OCI-LY1 (cell line): ENCODE data around the gene CPN1.

Experiments
- H2AFZ ChIP-seq: fragments of 200-600 bp; sonication (generic), shearing (Covaris generic); 2 replicates; pipeline ENCODE4 v1.6.0; 2014; ENCODE audit warnings: antibody characterized with exemption, mild to moderate bottlenecking, low read length
- H3F3A ChIP-seq: fragments of 200-600 bp; sonication (generic), shearing (Covaris generic); 2 replicates; pipeline ENCODE4 v1.6.0; 2014; ENCODE audit warnings: mild to moderate bottlenecking, antibody characterized with exemption, low read length, moderate library complexity; ENCODE audit not compliant: insufficient read depth
- H3K27ac ChIP-seq: fragments of 200-600 bp; sonication (generic); 2 replicates; pipeline ENCODE4 v1.5.1; 2014; ENCODE audit warnings: low read length, mixed run types, mild to moderate bottlenecking, low read depth; ENCODE audit not compliant: poor library complexity, severe bottlenecking
- H3K27me3 ChIP-seq: fragments of 200-600 bp; sonication (generic); 2 replicates; pipeline ENCODE4 v1.6.0; 2014; ENCODE audit warnings: antibody characterized with exemption, mild to moderate bottlenecking, low read length, moderate library complexity; ENCODE audit not compliant: insufficient read depth
- H3K36me3 ChIP-seq: fragments of 200-600 bp; sonication (generic); 2 replicates; pipeline ENCODE4 v1.6.1; 2014; ENCODE audit warnings: mild to moderate bottlenecking, antibody characterized with exemption, low read length, moderate library complexity, mixed read lengths; ENCODE audit not compliant: insufficient read depth
- H3K4me1 ChIP-seq: fragments of 200-600 bp; sonication (generic); 2 replicates; pipeline ENCODE4 v1.5.1; 2014; ENCODE audit warnings: mild to moderate bottlenecking, low read length, moderate library complexity; ENCODE audit not compliant: insufficient read depth, severe bottlenecking
- H3K4me2 ChIP-seq: fragments of 200-600 bp; sonication (generic), shearing (Covaris generic); 2 replicates; pipeline ENCODE4 v1.6.1; 2014; ENCODE audit warnings: low read length
- H3K4me3 ChIP-seq: fragments of 200-600 bp; sonication (generic); 2 replicates; pipeline ENCODE4 v1.5.1; 2014; ENCODE audit warnings: low read length, low read depth, mild to moderate bottlenecking, mixed read lengths; ENCODE audit not compliant: poor library complexity, severe bottlenecking
- H3K79me2 ChIP-seq: fragments of 200-600 bp; shearing (Covaris generic); 2 replicates; pipeline ENCODE4 v1.6.1; 2016; ENCODE audit warnings: mixed run types, low read length, mixed read lengths; ENCODE audit not compliant: insufficient read depth
- H3K9ac ChIP-seq: fragments of 200-600 bp; sonication (generic), shearing (Covaris generic); 2 replicates; pipeline ENCODE4 v1.6.1; 2014; ENCODE audit warnings: mild to moderate bottlenecking, low read length, mixed read lengths
- H3K9me2 ChIP-seq: fragments of 200-600 bp; sonication (generic), shearing (Covaris generic); 2 replicates; pipeline ENCODE4 v1.6.1; 2014; ENCODE audit warnings: low read depth, mild to moderate bottlenecking, low read length, mixed read lengths
- H3K9me3 ChIP-seq: fragments of 200-600 bp; shearing (Covaris generic); 2 replicates; pipeline ENCODE4 v1.6.1; 2014; ENCODE audit warnings: low read length, mixed read lengths
- H4K20me1 ChIP-seq: fragments of 200-600 bp; sonication (generic), shearing (Covaris generic); 2 replicates; pipeline ENCODE4 v1.6.0; 2016; ENCODE audit warnings: mild to moderate bottlenecking, low read length; ENCODE audit not compliant: insufficient read depth
- CTCF ChIP-seq: fragments of 200-600 bp; sonication (generic), shearing (Covaris generic); IDR thresholded peaks from 2 replicates; pipeline ENCODE4 v1.5.1; 2017; ENCODE audit warnings: mild to moderate bottlenecking, antibody characterized with exemption, low read length, moderate library complexity, mixed read lengths
- EZH2 ChIP-seq: fragments of 200-600 bp; sonication (generic), shearing (Covaris generic); IDR thresholded peaks from 2 replicates; pipeline ENCODE4 v1.8.0; 2017; ENCODE audit warnings: borderline replicate concordance, mixed run types, mild to moderate bottlenecking, antibody characterized with exemption, low read length, moderate library complexity, mixed read lengths

Gene CPN1

DNA sequence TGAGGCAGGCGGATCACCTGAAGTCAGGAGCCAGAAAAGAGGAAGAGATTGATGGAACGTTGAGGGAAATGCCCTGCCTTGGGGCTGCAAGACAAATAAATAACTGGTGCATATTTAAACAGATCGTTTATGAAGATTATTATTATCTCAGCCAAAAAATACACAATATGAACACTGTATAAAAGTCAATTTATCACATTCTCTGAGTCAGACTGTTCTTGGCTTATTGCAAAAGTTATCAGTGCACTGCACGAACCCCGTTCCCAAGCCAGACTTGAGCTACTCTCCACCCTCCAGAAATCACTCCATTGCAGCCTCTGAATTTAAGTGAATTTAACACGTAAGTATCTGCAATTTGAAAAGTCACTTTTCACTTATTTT lies 73.5 kb downstream of the CPN1 start:
- Histone ChIP-seq H3K36me3 (peaks cover 4% of the 10 kb centered on the region; the same call in 1 of the 2 replicates), H2AFZ (no peak overlapping the region), H3F3A (no peaks in the 10 kb centered on the region), H3K27me3 (no peaks in the 10 kb centered on the region), H3K9ac (peak overlapping the region; percentile 91), H3K79me2 (peaks cover 63% of the 10 kb centered on the region), H3K4me1 (peaks cover 55% of the 10 kb centered on the region), H3K27ac (peak overlapping the region; percentile 89), H3K4me3 (peak overlapping the region; percentile 98), H4K20me1 (no peaks in the 10 kb centered on the region), H3K9me3 (no peaks in the 10 kb centered on the region), H3K9me2 (no peaks in the 10 kb centered on the region), H3K4me2 (peak overlapping the region; percentile 94)
- TF ChIP-seq EZH2 (no peak), CTCF (no peak)

GRCh38 chr10:100007231-100008141 lies 74.2 kb downstream of the CPN1 start:
- H2AFZ ChIP-seq: no peak overlapping the region
- peak overlapping the region; percentile 91 for H3K9ac ChIP-seq
- H3K27ac ChIP-seq: peak overlapping the region; percentile 89
- H4K20me1 ChIP-seq: no peaks in the 10 kb centered on the region
- H3K27me3 ChIP-seq: no peaks in the 10 kb centered on the region
- no peaks in the 10 kb centered on the region for H3K9me2 ChIP-seq
- peak overlapping the region; percentile 98 for H3K4me3 ChIP-seq
- peaks cover 50% of the 10 kb centered on the region for H3K4me1 ChIP-seq
- no peak for TF ChIP-seq CTCF
- TF ChIP-seq EZH2: no peak
- no peaks in the 10 kb centered on the region for H3F3A ChIP-seq
- H3K9me3 ChIP-seq: no peaks in the 10 kb centered on the region
- peaks cover 69% of the 10 kb centered on the region for H3K79me2 ChIP-seq
- H3K36me3 ChIP-seq: peaks cover 7% of the 10 kb centered on the region; the same call in 1 of the 2 replicates
- peak overlapping the region; percentile 94 for H3K4me2 ChIP-seq

GRCh38 chr10:100006243-100006886 lies 75.3 kb downstream of the CPN1 start:
- H3F3A ChIP-seq: no peaks in the 10 kb centered on the region
- no peaks in the 10 kb centered on the region for H3K27me3 ChIP-seq
- H3K4me1 ChIP-seq: peaks cover 57% of the 10 kb centered on the region
- peak overlapping the region; percentile 94 for H3K4me2 ChIP-seq
- H2AFZ ChIP-seq: no peak overlapping the region
- peak overlapping the region; percentile 89 for H3K27ac ChIP-seq
- H3K9me3 ChIP-seq: no peaks in the 10 kb centered on the region
- H3K4me3 ChIP-seq: peak overlapping the region; percentile 98
- peak overlapping the region; percentile 91 for H3K9ac ChIP-seq
- no peaks in the 10 kb centered on the region for H3K9me2 ChIP-seq
- peaks cover 80% of the 10 kb centered on the region for H3K79me2 ChIP-seq
- H4K20me1 ChIP-seq: no peaks in the 10 kb centered on the region
- H3K36me3 ChIP-seq: peaks cover 7% of the 10 kb centered on the region; the same call in 1 of the 2 replicates
- TF ChIP-seq EZH2: no peak
- TF ChIP-seq CTCF: no peak
